Ishikawa (cell line): Measurements from ENCODE around the gene NRCAM.

Source experiments
- CEBPB ChIP-seq: IDR thresholded peaks from 2 replicates; pipeline ENCODE4 v1.6.1; 2012
- CREB1 ChIP-seq: IDR thresholded peaks from 2 replicates; pipeline ENCODE4 v1.6.1; 2012; ENCODE audit warnings: low read depth
- EGR1 ChIP-seq: IDR thresholded peaks from 2 replicates; pipeline ENCODE4 v1.6.1; 2012
- EP300 ChIP-seq: IDR thresholded peaks from 2 replicates; pipeline ENCODE4 v1.6.1; 2012; ENCODE audit warnings: borderline replicate concordance
- FOXM1 ChIP-seq: IDR thresholded peaks from 2 replicates; pipeline ENCODE4 v1.6.1; 2012; ENCODE audit warnings: low read depth, borderline replicate concordance
- NFIC ChIP-seq: IDR thresholded peaks from 2 replicates; pipeline ENCODE4 v1.6.1; 2012
- RAD21 ChIP-seq: IDR thresholded peaks from 2 replicates; pipeline ENCODE4 v1.6.1; 2012; ENCODE audit warnings: low read depth
- REST ChIP-seq: IDR thresholded peaks from 2 replicates; pipeline ENCODE4 v1.6.1; 2012; ENCODE audit warnings: low read depth, mild to moderate bottlenecking
- TAF1 ChIP-seq: IDR thresholded peaks from 2 replicates; pipeline ENCODE4 v1.6.1; 2012; ENCODE audit warnings: low read depth, mild to moderate bottlenecking
- TCF12 ChIP-seq: IDR thresholded peaks from 2 replicates; pipeline ENCODE4 v1.6.1; 2012; ENCODE audit warnings: low read depth
- TEAD4 ChIP-seq: IDR thresholded peaks from 2 replicates; pipeline ENCODE4 v1.6.1; 2012
- YY1 ChIP-seq: IDR thresholded peaks from 2 replicates; pipeline ENCODE4 v1.6.1; 2012; ENCODE audit warnings: low read depth
- ZBTB7A ChIP-seq: IDR thresholded peaks from 2 replicates; pipeline ENCODE4 v1.6.1; 2012; ENCODE audit warnings: low read depth
- TF ChIP-seq, protein P1 (sequence below): IDR thresholded peaks from 2 replicates; pipeline ENCODE4 v1.6.1; 2012
- TF ChIP-seq, protein P2 (sequence below): IDR thresholded peaks from 2 replicates; pipeline ENCODE4 v1.6.1; 2012

The NRCAM gene

DNA sequence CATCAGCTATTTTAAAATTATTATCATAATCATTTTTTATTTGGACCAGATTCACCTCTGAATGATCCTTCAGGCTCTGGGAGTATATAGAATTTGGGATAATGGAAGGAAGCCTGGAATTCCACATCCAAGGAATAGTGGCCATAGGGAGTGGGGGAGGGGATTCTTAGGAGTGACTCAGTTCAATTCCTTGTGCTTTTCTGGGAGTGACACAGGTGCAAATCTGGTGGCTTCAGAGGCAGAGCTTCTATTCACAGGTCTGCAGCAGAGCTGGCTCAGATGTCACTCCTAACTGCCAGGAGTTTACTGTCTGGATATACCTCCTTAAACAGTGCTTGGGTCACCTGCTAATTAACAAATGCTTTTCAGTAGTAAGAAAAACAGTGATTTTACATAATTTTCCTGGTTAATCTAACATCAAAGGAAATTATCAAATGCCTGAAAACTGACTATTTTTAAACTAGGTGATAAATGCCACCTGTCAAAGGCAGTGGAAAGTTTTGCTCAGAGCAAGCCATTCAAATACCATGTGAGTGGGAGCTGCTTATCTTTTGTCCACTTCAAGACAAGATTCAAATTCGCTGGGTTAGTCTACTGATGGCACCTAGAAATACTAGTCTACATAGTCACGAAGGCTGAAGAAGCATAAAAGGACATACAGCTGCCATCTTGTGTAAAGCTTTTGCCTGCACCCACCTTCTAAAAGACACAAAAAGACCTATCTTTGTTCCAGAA is 219.4 kb downstream of the NRCAM start:
- no peak for TF ChIP-seq RAD21
- no peak for TF ChIP-seq REST
- TF ChIP-seq, protein P1, sequence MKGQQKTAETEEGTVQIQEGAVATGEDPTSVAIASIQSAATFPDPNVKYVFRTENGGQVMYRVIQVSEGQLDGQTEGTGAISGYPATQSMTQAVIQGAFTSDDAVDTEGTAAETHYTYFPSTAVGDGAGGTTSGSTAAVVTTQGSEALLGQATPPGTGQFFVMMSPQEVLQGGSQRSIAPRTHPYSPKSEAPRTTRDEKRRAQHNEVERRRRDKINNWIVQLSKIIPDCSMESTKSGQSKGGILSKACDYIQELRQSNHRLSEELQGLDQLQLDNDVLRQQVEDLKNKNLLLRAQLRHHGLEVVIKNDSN: no peak
- no peak for TF ChIP-seq EGR1
- TF ChIP-seq YY1: no peak
- TF ChIP-seq CEBPB: no peak
- TF ChIP-seq FOXM1: no peak
- no peak for TF ChIP-seq TAF1
- TF ChIP-seq EP300: no peak
- TF ChIP-seq NFIC: no peak
- TF ChIP-seq TCF12: no peak
- TF ChIP-seq CREB1: no peak
- no peak for TF ChIP-seq ZBTB7A
- TF ChIP-seq, protein P2, sequence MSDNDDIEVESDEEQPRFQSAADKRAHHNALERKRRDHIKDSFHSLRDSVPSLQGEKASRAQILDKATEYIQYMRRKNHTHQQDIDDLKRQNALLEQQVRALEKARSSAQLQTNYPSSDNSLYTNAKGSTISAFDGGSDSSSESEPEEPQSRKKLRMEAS: no peak

GRCh38 chr7:108235451-108236061 is 220.7 kb downstream of the NRCAM start:
- TF ChIP-seq CREB1: no peak
- TF ChIP-seq, protein P1: no peak

DNA sequence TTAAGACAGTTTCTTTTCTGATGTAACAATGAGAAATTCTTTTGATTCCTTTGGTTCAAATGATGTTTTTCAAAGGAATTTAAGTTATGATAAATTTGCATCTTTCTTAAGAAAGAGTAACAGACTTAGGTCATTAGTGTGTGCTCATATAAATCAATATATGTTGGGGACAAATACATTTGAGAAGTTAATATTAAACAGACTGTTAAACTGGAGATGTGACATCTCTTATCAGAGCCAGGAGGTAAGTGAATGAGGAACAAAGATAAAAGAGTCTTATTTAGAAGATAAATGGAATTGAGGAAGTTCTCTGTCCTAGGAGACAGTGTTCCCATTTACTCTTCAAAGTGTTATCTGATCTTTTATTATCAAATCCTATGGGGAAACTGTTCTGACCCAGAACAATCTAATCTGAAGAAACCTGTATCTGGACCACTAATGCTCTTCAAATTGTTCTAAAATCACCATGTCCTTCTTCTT is 221.2 kb downstream of the NRCAM start:
- TF ChIP-seq CEBPB (no peak), FOXM1 (no peak), TCF12 (no peak), TAF1 (no peak), ZBTB7A (no peak), EGR1 (no peak), RAD21 (no peak)
- TF ChIP-seq, protein P1: no peak

- TF ChIP-seq REST (no peak), TEAD4 (no peak), CREB1 (no peak), YY1 (no peak), EGR1 (no peak), EP300 (no peak), ZBTB7A (no peak), TAF1 (no peak), NFIC (no peak), FOXM1 (no peak), RAD21 (no peak), TCF12 (no peak), CEBPB (no peak)
- TF ChIP-seq, protein P1: no peak
- TF ChIP-seq, protein P2: no peak
These were observed 222.0 kb downstream of the NRCAM start for GRCh38 chr7:108234281-108234680.

DNA sequence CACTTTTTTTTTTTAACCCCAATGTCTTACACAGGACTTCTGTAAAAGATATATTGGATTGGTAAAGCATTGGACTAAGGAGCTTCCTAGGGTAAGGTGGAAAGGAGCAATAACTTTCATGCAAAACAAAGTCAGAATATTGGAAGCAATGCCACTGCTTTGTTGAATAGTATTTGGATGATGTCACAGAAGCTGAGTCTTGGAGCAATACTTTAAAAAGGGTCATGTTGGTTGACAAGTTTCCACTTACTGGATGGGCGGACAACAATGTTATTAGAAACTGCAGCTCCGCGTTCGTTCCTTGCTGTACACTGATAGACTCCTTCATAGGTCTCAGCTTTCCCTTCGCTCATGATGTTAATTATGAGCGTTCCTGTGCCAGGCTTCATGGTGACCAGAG is 224.2 kb downstream of the NRCAM start:
- TF ChIP-seq TCF12: no peak
- TF ChIP-seq RAD21: no peak
- no peak for TF ChIP-seq CREB1
- no peak for TF ChIP-seq YY1
- no peak for TF ChIP-seq TAF1
- no peak for TF ChIP-seq REST
